Measurements from ENCODE around the gene OPTN.

Gene OPTN

GRCh38 chr10:13184276-13184675, 84.3 kb downstream of the OPTN start:
- no peak for DNase-seq (ENCODE audit: low read depth in 2 of 2)

GRCh38 chr10:13184730-13185514, 85.0 kb downstream of the OPTN start:
- DNase-seq (ENCODE audit: low read depth in 2 of 2): no peak

- no peak for DNase-seq (ENCODE audit: low read depth in 2 of 2)
Measured at GRCh38 chr10:13187135-13187534, 87.2 kb downstream of the OPTN start.
